Memory B cell (primary cell): ENCODE measurements around the gene FAM151A.

Source experiments
- ATAC-seq: fragments of 150-1000 bp; cut with Tn5 transposase; 2 replicates; pipeline ENCODE4 v1.10.0; 2021; ENCODE audit warnings: low read depth, mild to moderate bottlenecking, moderate library complexity
- DNase-seq, 2 donors: peaks; one replicate each; pipeline ENCODE4 v3.0.0; 2022; ENCODE audit warnings: low spot score in 2 of 2
- H3K27ac Mint-ChIP-seq: one replicate; pipeline ENCODE4 v1.8.0; 2022; ENCODE audit warnings: mild to moderate bottlenecking, moderate library complexity, mixed read lengths
- H3K27me3 Mint-ChIP-seq: one replicate; pipeline ENCODE4 v1.8.0; 2022; ENCODE audit warnings: mixed read lengths
- H3K36me3 Mint-ChIP-seq: one replicate; pipeline ENCODE4 v1.8.0; 2022; ENCODE audit warnings: mild to moderate bottlenecking, mixed read lengths
- H3K4me1 Mint-ChIP-seq: one replicate; pipeline ENCODE4 v1.8.0; 2022; ENCODE audit warnings: mixed read lengths
- H3K4me3 Mint-ChIP-seq: one replicate; pipeline ENCODE4 v1.8.0; 2022; ENCODE audit warnings: mild to moderate bottlenecking, moderate library complexity, mixed read lengths
- H3K9me3 Mint-ChIP-seq: one replicate; pipeline ENCODE4 v1.8.0; 2022; ENCODE audit warnings: mixed read lengths

FAM151A gene

GRCh38 chr1:54603241-54603640 lies 20.1 kb downstream of the FAM151A start:
- H3K27me3 Mint-ChIP-seq = no peaks in the 10 kb centered on the region
- no peak for ATAC-seq
- no peaks in the 10 kb centered on the region for H3K9me3 Mint-ChIP-seq
- no peak overlapping the region for H3K4me3 Mint-ChIP-seq
- DNase-seq = no peak
- H3K4me1 Mint-ChIP-seq = peaks cover 7% of the 10 kb centered on the region
- no peaks in the 10 kb centered on the region for H3K36me3 Mint-ChIP-seq
- no peak overlapping the region for H3K27ac Mint-ChIP-seq

DNA sequence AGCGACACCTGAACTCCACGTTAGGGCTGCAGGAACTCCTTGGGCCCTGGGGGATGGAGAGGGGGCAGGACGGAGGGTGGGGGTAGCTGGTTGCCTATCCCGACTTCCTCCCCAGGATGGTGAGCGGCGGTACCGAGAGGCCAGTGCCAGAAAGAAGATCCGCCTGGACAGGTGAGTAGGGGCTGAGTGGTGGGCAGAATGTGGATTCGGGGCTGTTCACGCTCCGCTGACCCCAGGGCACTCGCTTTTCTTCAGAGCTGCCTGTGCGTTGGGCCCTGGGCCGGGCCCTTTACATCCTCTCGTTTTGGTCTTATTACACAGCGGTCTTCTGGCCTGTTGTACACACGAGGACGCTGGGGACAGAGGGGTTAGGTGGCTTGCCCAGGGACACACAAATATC lies 20.8 kb downstream of the FAM151A start:
- Mint-ChIP-seq H3K4me1 (peaks cover 7% of the 10 kb centered on the region), H3K36me3 (no peaks in the 10 kb centered on the region), H3K4me3 (no peak overlapping the region), H3K27me3 (peaks cover 1% of the 10 kb centered on the region), H3K9me3 (no peaks in the 10 kb centered on the region), H3K27ac (no peak overlapping the region)
- DNase-seq (no peak), ATAC-seq (no peak)

- Mint-ChIP-seq H3K27ac (no peak overlapping the region), H3K4me3 (no peak overlapping the region), H3K4me1 (peaks cover 7% of the 10 kb centered on the region), H3K9me3 (no peaks in the 10 kb centered on the region), H3K36me3 (no peaks in the 10 kb centered on the region), H3K27me3 (peaks cover 2% of the 10 kb centered on the region)
- ATAC-seq (no peak), DNase-seq (no peak)
These were observed 21.6 kb downstream of the FAM151A start for GRCh38 chr1:54601730-54602129.

DNA sequence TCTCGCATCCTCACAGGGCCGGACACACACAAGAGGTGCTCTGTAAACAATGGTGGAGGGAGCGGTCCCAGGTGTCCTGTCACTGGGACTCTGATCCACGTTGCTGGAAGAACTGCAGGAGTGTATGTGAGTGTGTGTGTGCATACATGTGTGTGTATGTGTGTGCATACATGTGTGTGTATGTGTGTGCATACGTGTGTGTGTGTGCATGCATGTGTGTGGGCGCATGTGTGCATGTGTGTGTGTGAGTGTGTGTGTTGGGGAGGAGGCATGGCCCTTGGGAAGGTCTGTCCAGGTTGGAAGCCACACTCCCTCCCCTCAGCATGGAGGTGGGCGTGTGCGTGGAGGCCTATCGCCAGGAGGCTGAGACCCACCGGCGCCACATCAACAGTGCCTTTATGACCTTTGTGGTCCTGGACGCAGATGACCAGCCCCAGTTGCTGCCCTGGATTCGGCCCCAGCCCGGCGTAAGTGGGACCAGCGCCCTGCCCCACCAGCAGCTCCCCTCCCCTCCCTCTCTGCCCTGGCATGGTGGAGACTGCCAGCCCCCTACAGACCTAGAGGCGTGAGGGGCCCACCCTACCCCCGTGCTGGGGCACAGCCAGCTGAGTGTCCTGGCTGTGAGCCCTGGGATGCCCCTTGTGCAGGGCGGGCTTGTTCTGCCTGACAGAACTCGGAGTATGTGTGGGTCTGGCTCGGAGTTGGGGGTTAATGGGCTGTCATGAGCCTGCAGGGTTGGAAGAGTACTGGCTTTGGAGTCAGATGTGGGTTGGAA lies 22.2 kb downstream of the FAM151A start:
- Mint-ChIP-seq H3K4me3 (no peak overlapping the region), H3K27ac (no peak overlapping the region), H3K4me1 (peaks cover 7% of the 10 kb centered on the region), H3K27me3 (peaks cover 2% of the 10 kb centered on the region), H3K36me3 (no peaks in the 10 kb centered on the region), H3K9me3 (no peaks in the 10 kb centered on the region)
- no peak for ATAC-seq
- no peak for DNase-seq

- H3K36me3 Mint-ChIP-seq = no peaks in the 10 kb centered on the region
- DNase-seq (no peak), ATAC-seq (no peak)
- H3K27ac Mint-ChIP-seq = no peak overlapping the region
- no peaks in the 10 kb centered on the region for H3K9me3 Mint-ChIP-seq
- H3K4me1 Mint-ChIP-seq = no peaks in the 10 kb centered on the region
- peaks cover 2% of the 10 kb centered on the region for H3K27me3 Mint-ChIP-seq
- H3K4me3 Mint-ChIP-seq = no peak overlapping the region
These were observed 24.0 kb downstream of the FAM151A start for GRCh38 chr1:54599211-54599823.

- H3K36me3 Mint-ChIP-seq = no peaks in the 10 kb centered on the region
- ATAC-seq = no peak
- H3K4me3 Mint-ChIP-seq = no peak overlapping the region
- no peak for DNase-seq
- H3K27me3 Mint-ChIP-seq = peaks cover 2% of the 10 kb centered on the region
- H3K9me3 Mint-ChIP-seq = no peaks in the 10 kb centered on the region
- no peaks in the 10 kb centered on the region for H3K4me1 Mint-ChIP-seq
- H3K27ac Mint-ChIP-seq = no peak overlapping the region
These were observed 25.8 kb downstream of the FAM151A start for GRCh38 chr1:54597455-54598030.

DNA sequence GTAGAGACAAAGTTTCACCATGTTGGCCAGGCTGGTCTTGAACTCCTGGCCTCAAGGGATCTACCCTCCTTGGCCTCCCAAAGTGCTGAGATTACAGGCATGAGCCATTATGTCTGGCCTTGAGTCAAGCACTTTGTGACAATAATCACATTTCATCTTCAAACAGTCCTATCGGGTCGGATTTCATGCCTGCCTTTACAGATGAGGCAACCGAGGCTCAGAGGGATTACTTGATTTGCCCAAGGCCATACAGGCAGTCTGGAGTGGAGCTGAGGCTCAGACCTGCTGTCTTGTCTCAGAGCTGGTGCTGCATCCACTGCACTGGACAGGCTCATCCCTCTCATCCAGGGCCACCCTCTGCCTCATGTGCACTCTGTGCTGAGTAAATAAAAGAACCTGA lies 26.6 kb downstream of the FAM151A start:
- no peak for ATAC-seq
- H3K36me3 Mint-ChIP-seq = no peaks in the 10 kb centered on the region
- H3K27ac Mint-ChIP-seq = no peak overlapping the region

DNA sequence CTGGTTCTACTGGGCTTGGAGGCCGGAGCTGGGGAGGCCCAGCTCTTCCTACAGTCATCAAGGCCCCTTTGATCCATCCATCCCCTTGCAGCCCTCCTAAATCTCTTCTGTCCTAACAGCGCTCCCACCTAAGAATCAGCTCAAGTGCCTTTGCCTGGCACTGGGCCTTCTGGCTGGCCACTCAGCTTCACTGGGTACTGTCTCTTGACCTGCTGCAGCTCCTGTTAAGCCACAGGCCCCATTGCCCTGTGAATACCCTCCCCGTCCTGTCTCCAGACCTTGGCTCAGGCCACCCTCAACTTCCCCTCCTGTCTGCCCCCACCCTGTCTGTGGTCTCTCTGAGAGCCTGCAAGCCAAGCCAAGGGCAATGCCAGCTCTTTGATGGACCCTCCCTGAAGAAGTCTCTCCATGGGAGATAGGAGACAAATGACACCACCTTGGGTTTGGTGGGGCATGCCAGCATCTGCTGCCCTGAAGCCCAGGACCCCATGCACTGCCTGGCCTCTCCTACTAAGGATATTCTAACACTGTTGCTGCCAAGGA lies 27.3 kb downstream of the FAM151A start:
- Mint-ChIP-seq H3K4me1 (no peaks in the 10 kb centered on the region), H3K36me3 (no peaks in the 10 kb centered on the region), H3K4me3 (no peak overlapping the region), H3K27me3 (peaks cover 2% of the 10 kb centered on the region), H3K9me3 (no peaks in the 10 kb centered on the region), H3K27ac (no peak overlapping the region)
- no peak for ATAC-seq
- no peak for DNase-seq

More for the DNA sequence above, 26.6 kb downstream of the FAM151A start:
- Mint-ChIP-seq H3K27me3 (peaks cover 2% of the 10 kb centered on the region), H3K9me3 (no peaks in the 10 kb centered on the region), H3K4me3 (no peak overlapping the region), H3K4me1 (no peaks in the 10 kb centered on the region)
- DNase-seq = no peak

DNA sequence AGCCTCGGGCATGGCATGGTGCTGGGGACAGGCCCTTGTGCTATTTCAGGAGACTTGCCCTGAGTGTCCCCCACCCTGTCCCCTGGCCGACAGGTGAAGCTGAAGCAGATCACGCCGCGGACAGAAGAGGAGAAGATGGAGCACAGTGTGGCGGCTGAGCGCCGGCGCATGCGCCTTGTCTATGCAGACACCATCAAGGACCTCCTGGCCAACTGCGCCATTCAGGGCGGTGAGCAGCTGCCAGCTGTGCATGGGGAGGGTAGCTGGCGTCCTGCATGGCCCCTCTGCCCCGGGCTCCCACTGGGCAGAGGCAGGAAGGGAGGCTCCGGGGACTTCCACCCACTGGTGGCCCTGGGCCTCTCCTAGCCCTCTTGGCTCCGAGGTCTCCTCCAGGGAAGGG lies 28.9 kb downstream of the FAM151A start:
- H3K27ac Mint-ChIP-seq = no peak overlapping the region
- H3K4me3 Mint-ChIP-seq = no peak overlapping the region
- no peak for ATAC-seq
- no peaks in the 10 kb centered on the region for H3K9me3 Mint-ChIP-seq
- H3K4me1 Mint-ChIP-seq = no peaks in the 10 kb centered on the region
- H3K27me3 Mint-ChIP-seq = peaks cover 2% of the 10 kb centered on the region
- no peak for DNase-seq
- no peaks in the 10 kb centered on the region for H3K36me3 Mint-ChIP-seq

- Mint-ChIP-seq H3K27ac (no peak overlapping the region), H3K9me3 (no peaks in the 10 kb centered on the region), H3K36me3 (no peaks in the 10 kb centered on the region), H3K4me1 (no peaks in the 10 kb centered on the region), H3K27me3 (peaks cover 2% of the 10 kb centered on the region), H3K4me3 (no peak overlapping the region)
- ATAC-seq (no peak), DNase-seq (no peak)
These were observed 29.7 kb downstream of the FAM151A start for GRCh38 chr1:54593571-54594160.

- ATAC-seq (no peak), DNase-seq (no peak)
- Mint-ChIP-seq H3K27ac (no peak overlapping the region), H3K36me3 (no peaks in the 10 kb centered on the region), H3K4me3 (no peak overlapping the region), H3K4me1 (no peaks in the 10 kb centered on the region), H3K27me3 (no peaks in the 10 kb centered on the region), H3K9me3 (no peaks in the 10 kb centered on the region)
These were observed 32.1 kb downstream of the FAM151A start for GRCh38 chr1:54591127-54591756.

- Mint-ChIP-seq H3K4me1 (no peaks in the 10 kb centered on the region), H3K36me3 (no peaks in the 10 kb centered on the region), H3K4me3 (no peak overlapping the region), H3K27ac (no peak overlapping the region), H3K9me3 (no peaks in the 10 kb centered on the region), H3K27me3 (no peaks in the 10 kb centered on the region)
- ATAC-seq (no peak), DNase-seq (no peak)
These were observed 34.9 kb downstream of the FAM151A start for GRCh38 chr1:54588377-54588776.

GRCh38 chr1:54585181-54586066 lies 37.9 kb downstream of the FAM151A start:
- H3K4me1 Mint-ChIP-seq = no peaks in the 10 kb centered on the region
- ATAC-seq (no peak), DNase-seq (no peak)
- no peaks in the 10 kb centered on the region for H3K36me3 Mint-ChIP-seq
- H3K9me3 Mint-ChIP-seq = no peaks in the 10 kb centered on the region
- H3K4me3 Mint-ChIP-seq = no peak overlapping the region
- H3K27ac Mint-ChIP-seq = no peak overlapping the region
- H3K27me3 Mint-ChIP-seq = no peaks in the 10 kb centered on the region
